Stimulated activated CD4-positive, alpha-beta T cell treated with anti-CD3 and anti-CD28 coated beads, Interleukin-1b, Interleukin-23, amount 100 ng/mL, for 1 hour (primary cell): ENCODE results near the gene SPG7.
"Not testable (repeated sequence)": the region's sequence is repeated elsewhere in the genome, so short reads cannot be mapped to it uniquely, and the experiment has no call there.

Experiments
- DNase-seq, 2 donors: peaks; one replicate each; pipeline ENCODE4 v3.0.0-alpha.2; 2020; ENCODE audit warnings: low read depth in 2 of 2

SPG7 gene

GRCh38 chr16:89563639-89564392, 55.6 kb downstream of the SPG7 start:
- DNase-seq, result no peak

- DNase-seq, result no peak
These were observed 56.5 kb downstream of the SPG7 start for GRCh38 chr16:89564476-89565255.

- no peak for DNase-seq
These were observed 57.0 kb downstream of the SPG7 start for GRCh38 chr16:89565256-89565505.

DNA sequence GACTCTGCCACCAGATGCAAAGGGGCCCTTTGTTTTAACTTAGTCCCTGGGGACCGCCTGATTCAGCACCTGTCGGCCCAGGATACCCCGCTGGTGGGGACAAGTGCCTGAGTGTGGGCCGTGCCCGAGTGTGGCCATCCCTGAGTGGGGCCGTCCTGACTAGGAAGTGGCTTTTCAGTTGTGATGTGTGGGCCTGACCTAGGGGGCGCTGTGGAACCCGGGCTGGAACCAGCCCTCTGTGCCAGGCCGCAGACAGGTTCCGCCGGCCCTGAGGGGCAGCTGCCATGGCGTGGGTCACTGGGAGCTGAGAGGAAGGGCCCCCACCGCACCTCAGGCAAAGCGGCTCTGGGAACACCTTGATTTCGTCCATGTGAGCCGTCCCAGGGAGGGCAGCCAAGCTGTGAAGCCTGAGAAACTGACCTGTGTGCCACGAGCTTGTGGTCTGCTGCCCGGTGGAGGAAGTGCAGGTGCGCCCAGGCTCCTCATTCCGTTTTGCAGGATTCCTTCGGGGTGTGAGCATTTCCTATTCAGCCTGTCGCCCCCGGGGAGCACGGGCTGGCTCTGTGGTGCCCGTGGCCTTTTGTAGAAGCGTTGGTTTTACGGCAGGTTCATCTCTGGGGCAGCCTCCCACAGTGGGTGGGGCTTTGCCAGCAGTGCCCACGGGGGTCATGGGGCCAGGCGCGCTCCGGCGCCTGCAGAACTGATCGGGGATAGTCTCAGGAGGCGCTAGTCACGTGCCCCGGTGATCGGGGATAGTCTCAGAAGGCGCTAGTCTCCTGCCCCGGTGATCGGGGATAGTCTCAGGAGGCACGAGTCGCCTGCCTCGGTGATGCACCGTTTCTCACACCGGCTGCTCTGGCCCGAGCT, 57.5 kb downstream of the SPG7 start:
- DNase-seq, result no peak

- no peak for DNase-seq
These were observed 59.7 kb downstream of the SPG7 start for GRCh38 chr16:89567656-89568594.

GRCh38 chr16:89569506-89570341, 61.5 kb downstream of the SPG7 start:
- DNase-seq, result no peak

DNA sequence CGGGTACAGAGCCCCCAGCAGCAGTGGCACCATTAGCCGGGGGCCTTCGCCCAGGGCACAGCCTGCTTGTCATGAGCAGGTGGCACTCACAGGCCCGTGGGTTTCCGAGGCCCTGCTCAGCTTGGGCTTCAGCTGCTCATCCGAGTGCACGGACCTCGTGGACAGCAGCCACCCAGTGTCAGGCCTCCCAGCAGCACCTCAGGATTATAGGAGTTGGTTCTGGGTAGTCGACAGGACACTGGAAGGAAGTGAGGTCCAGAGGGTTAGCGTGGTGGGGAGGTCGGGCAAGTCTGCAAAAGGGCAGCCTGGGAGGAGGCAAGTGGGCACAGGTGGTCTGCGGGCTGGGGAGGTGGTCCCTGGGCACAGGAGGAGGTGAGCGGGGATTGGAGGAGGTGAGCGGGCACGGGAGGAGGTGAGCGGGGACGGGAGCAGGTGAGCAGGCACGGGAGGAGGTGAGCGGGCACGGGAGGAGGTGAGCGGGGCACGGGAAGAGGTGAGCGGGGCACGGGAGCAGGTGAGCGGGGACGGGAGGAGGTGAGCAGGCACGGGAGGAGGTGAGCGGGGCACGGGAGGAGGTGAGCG, 62.2 kb downstream of the SPG7 start:
- DNase-seq, result no peak

- not testable (repeated sequence) for DNase-seq
These were observed 62.9 kb downstream of the SPG7 start for GRCh38 chr16:89570983-89571598.

GRCh38 chr16:89571636-89572035, 63.4 kb downstream of the SPG7 start:
- no peak for DNase-seq

GRCh38 chr16:89572073-89572484, 63.9 kb downstream of the SPG7 start:
- DNase-seq, result no peak

DNA sequence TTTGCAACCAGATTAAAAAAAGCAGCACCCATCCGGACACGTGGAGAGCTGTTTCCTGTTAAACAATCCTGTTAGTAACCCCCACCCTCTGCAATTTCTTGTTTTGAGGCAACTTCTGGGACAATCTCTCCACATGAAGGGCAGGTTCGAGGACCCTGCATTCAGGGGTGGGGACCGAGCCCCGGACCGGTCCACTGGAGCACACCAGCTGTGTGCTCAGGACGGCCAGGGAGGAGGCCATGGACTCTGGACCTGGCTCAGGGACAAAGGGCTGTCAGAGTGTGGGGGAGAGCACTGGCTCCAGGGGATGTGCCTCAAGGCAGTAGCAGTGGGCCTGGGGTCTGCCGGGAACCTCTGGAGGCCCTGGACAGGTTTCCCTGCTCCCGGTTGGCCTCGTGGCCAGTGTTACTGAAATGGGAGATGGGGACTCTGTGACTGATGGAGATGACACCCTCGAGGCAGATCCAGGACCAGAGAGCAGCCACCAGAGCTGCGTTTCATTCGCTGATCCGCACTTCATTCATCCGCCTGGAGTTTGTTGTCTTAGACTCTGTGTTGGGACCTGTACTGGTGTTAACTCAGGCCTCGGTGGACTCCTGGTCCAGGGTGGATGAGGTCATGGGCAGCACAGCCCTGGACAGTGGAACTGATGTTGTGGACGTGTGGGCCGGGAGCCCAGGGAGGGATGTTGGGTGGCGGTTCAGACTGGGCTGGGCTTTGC, 64.4 kb downstream of the SPG7 start:
- no peak for DNase-seq

GRCh38 chr16:89573826-89574680, 65.8 kb downstream of the SPG7 start:
- no peak for DNase-seq

GRCh38 chr16:89574681-89575246, 66.6 kb downstream of the SPG7 start:
- DNase-seq, result no peak

DNA sequence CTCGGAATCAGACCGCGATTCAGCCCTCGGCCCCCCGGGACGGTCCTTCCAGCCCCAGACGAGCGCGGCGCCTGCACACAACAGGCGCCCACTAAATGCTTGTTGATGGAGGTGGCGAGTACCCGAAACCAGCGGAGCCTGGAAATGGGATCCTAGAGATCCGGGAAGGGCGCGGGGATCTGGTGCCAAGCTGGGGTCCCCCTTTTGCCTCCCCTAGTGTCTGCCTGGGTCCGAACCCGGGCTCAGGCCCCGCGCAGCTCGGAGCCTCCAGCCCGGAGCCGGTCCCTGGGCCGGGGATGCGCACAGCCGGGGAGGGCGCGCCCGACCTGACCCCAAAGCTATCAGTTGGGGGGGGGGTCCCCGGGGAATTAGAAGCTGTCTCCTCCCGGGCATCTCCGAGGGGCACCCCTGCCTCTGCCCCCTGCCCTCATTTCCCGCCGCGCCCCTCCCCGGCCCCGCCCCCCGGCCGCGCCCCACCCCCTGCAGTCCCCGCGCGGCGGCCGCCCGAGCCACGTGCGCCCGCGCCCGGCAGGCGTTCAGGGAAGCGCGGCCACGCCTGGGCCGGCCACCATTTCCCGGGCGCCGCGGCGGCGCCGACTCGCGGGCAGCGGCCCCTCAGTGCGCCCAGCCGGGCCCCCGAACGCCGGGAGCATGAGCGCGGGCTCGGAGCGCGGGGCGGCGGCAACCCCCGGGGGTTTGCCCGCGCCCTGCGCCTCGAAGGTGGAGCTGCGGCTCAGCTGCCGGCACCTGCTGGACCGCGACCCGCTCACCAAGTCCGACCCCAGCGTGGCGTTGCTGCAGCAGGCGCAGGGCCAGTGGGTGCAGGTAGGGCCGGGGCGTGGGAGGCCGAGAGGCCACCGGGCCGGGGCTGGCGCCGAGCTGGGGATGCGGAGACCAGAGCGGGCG, 67.3 kb downstream of the SPG7 start, which contains the start of gene CPNE7:
Gene CPNE7 (plus strand): TSS at position 512 of the 906 bp plus-strand sequence. CDS start 140 bp downstream, at position 652.
- no peak for DNase-seq

DNA sequence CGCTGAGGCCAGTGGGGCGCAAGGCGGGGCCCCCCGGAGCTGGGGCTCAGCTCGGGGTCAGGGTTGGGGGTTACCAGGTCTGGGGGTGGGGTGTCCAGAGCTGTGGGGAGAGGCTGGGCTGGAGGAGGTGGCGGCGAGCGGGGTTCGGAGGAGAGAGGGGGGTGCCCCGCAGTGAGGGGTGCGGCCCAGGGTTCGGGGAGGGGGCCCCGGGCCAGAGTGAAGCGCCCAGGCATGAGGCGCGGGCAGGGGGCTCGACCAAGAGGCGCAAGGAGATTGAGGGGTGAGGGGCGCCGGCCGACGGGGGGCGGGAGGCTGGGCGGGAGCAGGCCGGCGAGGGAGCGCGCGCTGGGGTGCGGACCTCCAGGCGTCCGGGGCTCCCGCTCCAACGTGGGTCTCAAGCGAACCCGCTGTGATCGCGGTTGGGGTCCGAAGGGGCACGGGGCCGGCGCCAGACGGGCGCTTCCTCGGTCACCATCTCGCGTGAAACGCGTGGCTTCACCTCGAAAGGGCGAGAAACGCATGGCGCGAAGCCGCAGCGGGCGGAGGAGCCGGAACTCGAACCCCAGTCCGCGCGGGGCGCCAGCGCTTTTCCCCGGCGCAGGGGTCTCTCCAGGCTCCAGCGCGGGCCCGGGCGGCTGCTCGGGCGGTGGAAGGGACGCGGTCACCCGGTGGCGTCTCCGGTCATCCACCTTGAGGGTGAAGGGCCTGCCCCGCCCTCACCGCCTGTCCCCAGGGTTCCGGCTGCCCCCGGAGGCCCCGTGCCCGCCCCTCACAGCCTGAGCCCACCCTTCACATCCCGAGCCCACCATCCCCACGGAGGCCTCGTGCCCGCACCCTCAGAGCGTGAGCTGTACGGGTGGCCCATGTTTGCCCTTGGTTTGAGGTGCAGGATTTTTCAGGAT, 68.2 kb downstream of the SPG7 start:
- no peak for DNase-seq
